ENCODE results near the gene FZD10. TPM values are rescaled to one million over a fixed set of nuclear protein-coding genes. Genes with fewer than 3 reads are reported as not detected.

Gene FZD10
- polyA plus RNA-seq, 1 experiment, result not detected

- H3K4me3 ChIP-seq (ENCODE audit: low read depth, low read length), result no peak overlapping the region
- POLR2A ChIA-PET, result no interaction called here
- no peak overlapping the region for H3K27ac ChIP-seq (ENCODE audit: low read depth, low read length)
- H3K27me3 ChIP-seq (ENCODE audit: control insufficient read depth, insufficient read depth, low read length), result no peaks in the 10 kb centered on the region
- peaks cover 85% of the 10 kb centered on the region for H3K9me3 ChIP-seq (ENCODE audit: control insufficient read depth, insufficient read depth, low read length)
- no peak for TF ChIP-seq CTCF (IDR thresholded peaks at IDR 0.05; ENCODE audit: low read depth, low read length)
- CTCF ChIA-PET, result no interaction called here
- DNase-seq (ENCODE audit: low read depth, low spot score), result no peak
Observed at GRCh38 chr12:130132831-130133511, 29.3 kb upstream of the FZD10 start.

GRCh38 chr12:130133851-130134562 is 28.3 kb upstream of the FZD10 start:
- Histone ChIP-seq H3K27ac (ENCODE audit: low read depth, low read length) (no peak overlapping the region), H3K4me3 (ENCODE audit: low read depth, low read length) (no peak overlapping the region), H3K9me3 (ENCODE audit: control insufficient read depth, insufficient read depth, low read length) (peaks cover 84% of the 10 kb centered on the region), H3K27me3 (ENCODE audit: control insufficient read depth, insufficient read depth, low read length) (no peaks in the 10 kb centered on the region)
- ChIA-PET POLR2A (no interaction called here), CTCF (no interaction called here)
- DNase-seq (ENCODE audit: low read depth, low spot score), result no peak
- TF ChIP-seq CTCF (IDR thresholded peaks at IDR 0.05; ENCODE audit: low read depth, low read length), result no peak

- Histone ChIP-seq H3K27ac (ENCODE audit: low read depth, low read length) (no peak overlapping the region), H3K9me3 (ENCODE audit: control insufficient read depth, insufficient read depth, low read length) (peaks cover 86% of the 10 kb centered on the region), H3K27me3 (ENCODE audit: control insufficient read depth, insufficient read depth, low read length) (no peaks in the 10 kb centered on the region), H3K4me3 (ENCODE audit: low read depth, low read length) (no peak overlapping the region)
- TF ChIP-seq CTCF (IDR thresholded peaks at IDR 0.05; ENCODE audit: low read depth, low read length), result no peak
- ChIA-PET POLR2A (no interaction called here), CTCF (no interaction called here)
- DNase-seq (ENCODE audit: low read depth, low spot score), result no peak
Observed at GRCh38 chr12:130134563-130134915, 27.7 kb upstream of the FZD10 start.

GRCh38 chr12:130136509-130137039 is 25.7 kb upstream of the FZD10 start:
- H3K27ac ChIP-seq (ENCODE audit: low read depth, low read length), result no peak overlapping the region
- ChIA-PET CTCF (no interaction called here), POLR2A (no interaction called here)
- H3K27me3 ChIP-seq (ENCODE audit: control insufficient read depth, insufficient read depth, low read length), result no peaks in the 10 kb centered on the region
- no peak for TF ChIP-seq CTCF (IDR thresholded peaks at IDR 0.05; ENCODE audit: low read depth, low read length)
- H3K9me3 ChIP-seq (ENCODE audit: control insufficient read depth, insufficient read depth, low read length), result peaks cover 87% of the 10 kb centered on the region
- no peak overlapping the region for H3K4me3 ChIP-seq (ENCODE audit: low read depth, low read length)
- no peak for DNase-seq (ENCODE audit: low read depth, low spot score)
